GM04503 (cell line): Measurements from ENCODE around the gene PTPRN2.

ENCODE experiments used
- DNase-seq: peaks from one replicate; pipeline ENCODE4 v3.0.0-alpha.2; 2012; ENCODE audit warnings: low read depth

Gene PTPRN2

GRCh38 chr7:158112571-158113320 lies 474.9 kb downstream of the PTPRN2 start:
- no peak for DNase-seq

GRCh38 chr7:158111906-158112570 lies 475.6 kb downstream of the PTPRN2 start:
- DNase-seq = no peak

GRCh38 chr7:158111049-158111751 lies 476.4 kb downstream of the PTPRN2 start:
- DNase-seq = no peak

- no peak for DNase-seq
Measured at GRCh38 chr7:158110661-158111048, 477.0 kb downstream of the PTPRN2 start.

GRCh38 chr7:158110034-158110590 lies 477.5 kb downstream of the PTPRN2 start:
- DNase-seq = no peak

GRCh38 chr7:158109364-158110033 lies 478.1 kb downstream of the PTPRN2 start:
- no peak for DNase-seq

- no peak for DNase-seq
Measured at GRCh38 chr7:158108646-158109293, 478.9 kb downstream of the PTPRN2 start.

GRCh38 chr7:158107806-158108205 lies 479.8 kb downstream of the PTPRN2 start:
- no peak for DNase-seq

- DNase-seq = no peak
Measured at GRCh38 chr7:158106272-158106671, 481.4 kb downstream of the PTPRN2 start.

- no peak for DNase-seq
Measured at GRCh38 chr7:158103378-158103777, 484.2 kb downstream of the PTPRN2 start.

GRCh38 chr7:158102897-158103296 lies 484.7 kb downstream of the PTPRN2 start:
- no peak for DNase-seq

- no peak for DNase-seq
Measured at GRCh38 chr7:158101821-158102450, 485.7 kb downstream of the PTPRN2 start.

GRCh38 chr7:158098125-158099030 lies 489.2 kb downstream of the PTPRN2 start:
- no peak for DNase-seq

GRCh38 chr7:158097453-158098124 lies 490.0 kb downstream of the PTPRN2 start:
- no peak for DNase-seq

GRCh38 chr7:158097106-158097452 lies 490.5 kb downstream of the PTPRN2 start:
- no peak for DNase-seq

GRCh38 chr7:158096582-158096981 lies 491.0 kb downstream of the PTPRN2 start:
- no peak for DNase-seq

- no peak for DNase-seq
Measured at GRCh38 chr7:158094671-158095226, 492.9 kb downstream of the PTPRN2 start.

GRCh38 chr7:158094046-158094445 lies 493.6 kb downstream of the PTPRN2 start:
- DNase-seq = no peak

GRCh38 chr7:158093156-158093796 lies 494.3 kb downstream of the PTPRN2 start:
- no peak for DNase-seq
